H1 (cell line): Measurements from ENCODE around the gene EPHB3. TPM values are rescaled to one million over a fixed set of nuclear protein-coding genes. Genes with fewer than 3 reads are reported as not detected.

Experiments used
- CTCF ChIA-PET: fragments of 300-600 bp; sonication (Branson Sonifier 250); formaldehyde crosslinking; loops from one replicate; lab custom pipeline; 2021; ENCODE audit not compliant: partially characterized antibody; lab: Charles Lee
- POLR2A ChIA-PET: fragments of 300-600 bp; sonication (Branson Sonifier 250); formaldehyde crosslinking; loops from one replicate; lab custom pipeline; 2021; ENCODE audit warnings: inconsistent platforms; ENCODE audit not compliant: partially characterized antibody; lab: Charles Lee
- DNase-seq, 2 experiments: peaks; one replicate each; pipeline versions ENCODE4 v3.0.0 to v3.0.0-alpha.2; 2010 to 2022; ENCODE audit warnings: low spot score in 2 of 2, low read depth in 1 of 2, mixed read lengths in 1 of 2
- FAIRE-seq: peaks from 2 replicates; lab custom pipeline; 2011; peaks lifted over from hg19 to GRCh38; lab: Jason Lieb, UNC
- H2AFZ ChIP-seq: 2 replicates; pipeline ENCODE4 v1.8.1; 2012; ENCODE audit warnings: low read length, inconsistent platforms
- H2AK5ac ChIP-seq: 2 replicates; pipeline ENCODE4 v1.6.1; 2013; ENCODE audit warnings: low read depth, low read length
- H2BK120ac ChIP-seq: replicated peaks from 2 replicates; pipeline ENCODE3; 2013; ENCODE audit warnings: low read depth, low read length, inconsistent platforms
- H2BK12ac ChIP-seq: 2 replicates; pipeline ENCODE4 v1.6.1; 2013; ENCODE audit warnings: low read depth, low read length
- H2BK15ac ChIP-seq: 2 replicates; pipeline ENCODE4 v1.6.1; 2013; ENCODE audit warnings: low read length
- H2BK20ac ChIP-seq: 2 replicates; pipeline ENCODE4 v1.6.1; 2013; ENCODE audit warnings: low read length
- H2BK5ac ChIP-seq: 2 replicates; pipeline ENCODE4 v1.6.1; 2013; ENCODE audit warnings: low read depth, low read length
- H3K14ac ChIP-seq: 2 replicates; pipeline ENCODE4 v1.6.1; 2013; ENCODE audit warnings: inconsistent platforms; ENCODE audit not compliant: insufficient read length
- H3K18ac ChIP-seq: 2 replicates; pipeline ENCODE4 v1.6.1; 2013; ENCODE audit warnings: low read length; ENCODE audit errors: extremely low read depth
- H3K23ac ChIP-seq: 2 replicates; pipeline ENCODE4 v1.6.1; 2013; ENCODE audit warnings: inconsistent platforms; ENCODE audit not compliant: insufficient read length
- H3K23me2 ChIP-seq: 2 replicates; pipeline ENCODE4 v1.6.1; 2013; ENCODE audit warnings: low read depth, low read length
- H3K27ac ChIP-seq: 2 replicates; pipeline ENCODE4 v1.6.1; 2011; ENCODE audit warnings: low read depth, low read length, inconsistent platforms
- H3K27me3 ChIP-seq, 4 experiments: replicated peaks in 1 of 4; 1 replicate in 1 of 4; 2 replicates in 3 of 4; pipeline versions ENCODE4 v1.6.1 to v1.8.1; 2011 to 2013; ENCODE audit warnings: low read length in 3 of 4, mild to moderate bottlenecking in 3 of 4, inconsistent platforms in 2 of 4, mixed read lengths in 2 of 4, moderate library complexity in 1 of 4; ENCODE audit not compliant: control insufficient read depth in 3 of 4, insufficient read depth in 3 of 4; ENCODE audit errors: extremely low read depth in 1 of 4
- H3K36me3 ChIP-seq, 4 experiments: 2 replicates each; pipeline versions ENCODE4 v1.6.1 to v1.8.1; 2011 to 2013; ENCODE audit warnings: mild to moderate bottlenecking in 4 of 4, low read length in 3 of 4, moderate library complexity in 2 of 4, control low read depth in 1 of 4, inconsistent platforms in 1 of 4; ENCODE audit not compliant: insufficient read depth in 4 of 4, control insufficient read depth in 2 of 4
- H3K4ac ChIP-seq: replicated peaks from 2 replicates; pipeline ENCODE3; 2013; ENCODE audit warnings: low read length, low read depth, mixed read lengths, inconsistent platforms; ENCODE audit not compliant: insufficient read length
- H3K4me1 ChIP-seq, 4 experiments: replicated peaks in 1 of 4; 1 replicate in 1 of 4; 2 replicates in 3 of 4; pipeline versions ENCODE4 v1.6.1 to v1.8.1; 2011 to 2013; ENCODE audit warnings: low read length in 3 of 4, inconsistent platforms in 2 of 4, mixed read lengths in 1 of 4; ENCODE audit not compliant: insufficient read depth in 4 of 4, control insufficient read depth in 3 of 4
- H3K4me2 ChIP-seq, 2 experiments: 2 replicates each; pipeline versions ENCODE4 v1.6.1 to v1.8.1; 2011 to 2013; ENCODE audit warnings: low read depth in 2 of 2, low read length in 2 of 2, control low read depth in 1 of 2, inconsistent platforms in 1 of 2, mild to moderate bottlenecking in 1 of 2; ENCODE audit not compliant: insufficient read depth in 1 of 2
- H3K4me3 ChIP-seq, 4 experiments: fragments of 200-600, 300-600 bp in 1 of 4; sonication (generic), shearing (Covaris generic), sonication (Bioruptor Twin) in 1 of 4; 2 replicates each; pipeline versions ENCODE4 v1.5.1 to v1.8.1; 2011 to 2016; ENCODE audit warnings: low read length in 4 of 4, low read depth in 3 of 4, control low read depth in 2 of 4, inconsistent platforms in 2 of 4, mild to moderate bottlenecking in 2 of 4, mixed read lengths in 1 of 4, moderate library complexity in 1 of 4; ENCODE audit not compliant: insufficient read depth in 2 of 4; ENCODE audit errors: extremely low read depth in 1 of 4
- H3K56ac ChIP-seq: replicated peaks from 2 replicates; pipeline ENCODE3; 2013; ENCODE audit warnings: low read depth, mild to moderate bottlenecking, mixed read lengths, low read length, inconsistent platforms; ENCODE audit not compliant: insufficient read length
- H3K79me1 ChIP-seq: 2 replicates; pipeline ENCODE4 v1.6.1; 2013; ENCODE audit warnings: low read depth, low read length, control low read depth
- H3K79me2 ChIP-seq, 2 experiments: 2 replicates each; pipeline versions ENCODE4 v1.6.1 to v1.8.1; 2012 to 2013; ENCODE audit warnings: low read length in 2 of 2, mild to moderate bottlenecking in 2 of 2, inconsistent platforms in 1 of 2; ENCODE audit not compliant: insufficient read depth in 2 of 2, control insufficient read depth in 1 of 2
- H3K9ac ChIP-seq, 4 experiments: replicated peaks in 1 of 4; 1 replicate in 1 of 4; 2 replicates in 3 of 4; pipeline versions ENCODE4 v1.6.1 to v1.8.1; 2011 to 2013; ENCODE audit warnings: low read depth in 3 of 4, low read length in 3 of 4, control low read depth in 2 of 4, mild to moderate bottlenecking in 2 of 4, moderate library complexity in 2 of 4, inconsistent platforms in 1 of 4; ENCODE audit errors: extremely low read depth in 1 of 4
- H3K9me3 ChIP-seq, 2 experiments: 2 replicates each; pipeline versions ENCODE4 v1.6.1 to v1.8.1; 2012 to 2013; ENCODE audit warnings: mild to moderate bottlenecking in 2 of 2, moderate library complexity in 2 of 2, control low read depth in 1 of 2, inconsistent platforms in 1 of 2, low read depth in 1 of 2, low read length in 1 of 2, mixed read lengths in 1 of 2; ENCODE audit not compliant: insufficient read depth in 2 of 2
- H4K20me1 ChIP-seq, 2 experiments: replicated peaks in 1 of 2; 2 replicates each; pipeline versions ENCODE3 to v1.8.1; 2011 to 2013; ENCODE audit warnings: inconsistent platforms in 2 of 2, low read length in 2 of 2, mild to moderate bottlenecking in 1 of 2; ENCODE audit not compliant: insufficient read depth in 2 of 2, control insufficient read depth in 1 of 2
- H4K5ac ChIP-seq: 2 replicates; pipeline ENCODE4 v1.6.1; 2013; ENCODE audit warnings: low read length, low read depth, mixed read lengths, inconsistent platforms; ENCODE audit not compliant: insufficient read length
- H4K8ac ChIP-seq: 2 replicates; pipeline ENCODE4 v1.8.0; 2013; ENCODE audit warnings: mild to moderate bottlenecking, moderate library complexity, low read length, inconsistent platforms; ENCODE audit not compliant: insufficient read depth; ENCODE audit errors: extremely low read depth
- H4K91ac ChIP-seq: replicated peaks from 2 replicates; pipeline ENCODE3; 2013; ENCODE audit warnings: low read length, mixed read lengths, inconsistent platforms; ENCODE audit not compliant: insufficient read length
- CTCF ChIP-seq, 3 experiments: IDR thresholded peaks; 1 replicate in 2 of 3; 2 replicates in 1 of 3; pipeline versions ENCODE4 v1.5.1 to v1.6.1; 2011; ENCODE audit warnings: low read length in 3 of 3, mild to moderate bottlenecking in 3 of 3, inconsistent platforms in 2 of 3, low read depth in 1 of 3, moderate library complexity in 1 of 3; ENCODE audit not compliant: insufficient read depth in 1 of 3; ENCODE audit errors: control extremely low read depth in 1 of 3
- GABPA ChIP-seq: IDR thresholded peaks from 2 replicates; pipeline ENCODE4 v1.6.1; 2011; ENCODE audit warnings: mild to moderate bottlenecking, low read length, moderate library complexity, borderline replicate concordance; ENCODE audit not compliant: insufficient read depth
- MAX ChIP-seq: IDR thresholded peaks from 2 replicates; pipeline ENCODE4 v1.6.1; 2012; ENCODE audit warnings: inconsistent platforms
- POLR2A ChIP-seq, 2 experiments: IDR thresholded peaks; 1 replicate in 1 of 2; 2 replicates in 1 of 2; pipeline ENCODE4 v1.6.1; 2011; ENCODE audit warnings: low read depth in 2 of 2, low read length in 2 of 2, mild to moderate bottlenecking in 2 of 2; ENCODE audit errors: control extremely low read depth in 1 of 2
- RNF2 ChIP-seq: fragments of 200-900, 300-1000 bp; sonication (generic); IDR thresholded peaks from 2 replicates; pipeline ENCODE4 v1.7.1; 2016; ENCODE audit warnings: borderline replicate concordance, low read depth, mild to moderate bottlenecking, antibody characterized with exemption, low read length; ENCODE audit not compliant: poor library complexity, severe bottlenecking; ENCODE audit errors: missing control alignments
- YY1 ChIP-seq: IDR thresholded peaks from 2 replicates; pipeline ENCODE4 v1.6.1; 2011; ENCODE audit warnings: low read depth, mild to moderate bottlenecking, low read length
- WGBS, 2 experiments: shearing (Covaris generic) in 1 of 2; methylation state at CpG; one replicate each; pipeline versions ENCODE4 v1.1.6 to v1.1.7; 2013 to 2015; ENCODE audit warnings: low lambda C conversion rate in 2 of 2, mixed read lengths in 2 of 2, inconsistent platforms in 1 of 2, low coverage in 1 of 2, missing lambda C conversion rate in 1 of 2; ENCODE audit not compliant: insufficient replicate concordance in 2 of 2, insufficient coverage in 1 of 2, insufficient read length in 1 of 2; ENCODE audit errors: extremely low coverage in 1 of 2, missing lambda C conversion rate in 1 of 2; 5-methylcytosine and 5-hydroxymethylcytosine counted together
- polyA plus RNA-seq, 7 experiments: library from polyadenylated mRNA; depleted of rRNA in 3 of 7; stranded (reverse) in 5 of 7; unstranded in 2 of 7; fragments of >200 nt in 5 of 7; fragments of 200-250 nt in 2 of 7; gene quantifications; 1 replicate in 5 of 7; 2 replicates in 1 of 7; 4 replicates in 1 of 7; pipeline versions ENCODE4 v1.2.1 to v1.2.3, GENCODE V29; 2011 to 2013; ENCODE audit warnings: missing spikeins in 2 of 7, mixed read lengths in 2 of 7
- total RNA-seq: library from RNA; stranded (reverse); fragmentation: NEBNext Ultra II Directional; extraction: Animal tissue kit (Norgen Biotek cat#: 25700); gene quantifications from 2 replicates; pipeline ENCODE4 v1.2.1, GENCODE V29; 2021

Gene EPHB3
- total and polyA plus RNA-seq, 2 of the 8 experiments (the other 6 are each of a cell fraction or from before 2014, with no cell fraction given) = 0.41 to 0.91 TPM

- H3K23me2 ChIP-seq = peaks cover 3% of the 10 kb centered on the region; the same call in 1 of the 2 replicates
- H3K4me3 ChIP-seq = no peak overlapping the region
- H4K91ac ChIP-seq = peak overlapping the region; percentile 5
- peak; percentile 83 to 94 for DNase-seq
- no peak overlapping the region for H3K14ac ChIP-seq
- H2BK12ac ChIP-seq = peak overlapping the region; percentile 80; the same call in 1 of the 2 replicates
- H3K18ac ChIP-seq = no peak overlapping the region; the same call in 1 of the 2 replicates
- H2AK5ac ChIP-seq = no peak overlapping the region
- H3K56ac ChIP-seq = no peak overlapping the region
- no peak overlapping the region for H3K27ac ChIP-seq
- H4K20me1 ChIP-seq = no peaks in the 10 kb centered on the region
- no peak overlapping the region for H4K5ac ChIP-seq
- no peak overlapping the region for H3K4ac ChIP-seq
- peaks cover 0 to 3% (median 0%) of the 10 kb centered on the region in 4 experiments; a peak in 1 of 7 replicates for H3K27me3 ChIP-seq
- H2AFZ ChIP-seq = no peak overlapping the region
- ChIA-PET CTCF (interaction anchor here (0.5 to 12.0 kb wide), 65 partner anchors 11 to 1388 kb away, joined by 3 to 223 read pairs (median 4); partner anchors contain the start of genes CLCN2, FAM131A and POLR2H), POLR2A (interaction anchor here (0.6 to 1.5 kb wide), 4 partner anchors 16 to 204 kb away, joined by 3 to 4 read pairs (median 3); no protein-coding TSS in a partner anchor)
- no peak overlapping the region for H3K9ac ChIP-seq
- 0 out of 2 replicates have a peak overlapping the region, but pooled peaks have one; percentile 1 for H2BK20ac ChIP-seq
- no peak overlapping the region; the same call in 1 of the 2 replicates for H4K8ac ChIP-seq
- H3K79me2 ChIP-seq = no peaks in the 10 kb centered on the region
- no peak overlapping the region for H2BK5ac ChIP-seq
- H3K36me3 ChIP-seq = no peaks in the 10 kb centered on the region
- peak overlapping the region; percentile 98; the same call in 1 of the 2 replicates for H2BK15ac ChIP-seq
- WGBS, 2 experiments = 55% methylated on average over 14 of the region's 14 CpGs; no CpG with 5 or more reads in 1 of the 2 experiments
- peak; percentile 32 for FAIRE-seq
- peaks cover 0 to 5% (median 2%) of the 10 kb centered on the region in 4 experiments; a peak in 4 of 7 replicates for H3K4me1 ChIP-seq
- H3K9me3 ChIP-seq = no peaks in the 10 kb centered on the region
- no peak overlapping the region for H3K4me2 ChIP-seq
- peak overlapping the region; percentile 36 for H2BK120ac ChIP-seq
- H3K79me1 ChIP-seq = no peaks in the 10 kb centered on the region; the same call in 1 of the 2 replicates
- no peak overlapping the region for H3K23ac ChIP-seq
- TF ChIP-seq MAX = peak; percentile 32; the same call in 1 of the 2 replicates
- TF ChIP-seq RNF2 = no peak
- TF ChIP-seq CTCF (IDR thresholded peaks at IDR 0.05; ENCODE audit: control extremely low read depth in 1 of 3, insufficient read depth in 1 of 3, low read depth in 1 of 3, low read length in 3 of 3) = peak; percentile 85 to 96 (median 94)
- TF ChIP-seq GABPA = peak; percentile 27; the same call in 1 of the 2 replicates
- 0 out of 2 replicates have a peak, but pooled peaks have one; percentile 52 for TF ChIP-seq YY1
- no peak for TF ChIP-seq POLR2A (IDR thresholded peaks at IDR 0.05; ENCODE audit: control extremely low read depth in 1 of 2, low read depth in 2 of 2, low read length in 2 of 2)
These were observed 20.6 kb upstream of the EPHB3 start for GRCh38 chr3:184540777-184541681.
